ENCODE measurements around the gene ZBTB37. TPM values are rescaled to one million over a fixed set of nuclear protein-coding genes. Genes with fewer than 3 reads are reported as not detected.
A peak's percentile ranks its signal among the peaks of the same experiment; 100 is the strongest.

The ZBTB37 gene
- total and polyA plus RNA-seq, 9 of the 15 experiments (the other 6 are each of a cell fraction or from before 2014, with no cell fraction given): 1.3 to 13.9 (median 5.4) TPM

- TF ChIP-seq RBM39 (optimal IDR thresholded peaks at IDR 0.05; ENCODE audit: low read depth, low read length): peak; percentile 98
- TF ChIP-seq ZNF584 (CRISPR knock-in tag; IDR thresholded peaks at IDR 0.05; ENCODE audit: low read depth): no peak
- TF ChIP-seq CREB3L1 (IDR thresholded peaks at IDR 0.05; ENCODE audit: borderline replicate concordance, low read depth): peak; percentile 51; the same call in 1 of the 2 replicates
- TF ChIP-seq NCOA6 (IDR thresholded peaks at IDR 0.05): peak; percentile 61; the same call in 1 of the 2 replicates
- 0 out of 2 replicates have a peak, but pooled peaks have one; percentile 55 for TF ChIP-seq CHCHD3 (CRISPR knock-in tag; IDR thresholded peaks at IDR 0.05)
- TF ChIP-seq ZNF143 (CRISPR knock-in tag; IDR thresholded peaks at IDR 0.05): peak; percentile 53; the same call in 1 of the 2 replicates
- TF ChIP-seq ZNF639 (CRISPR knock-in tag; conservative IDR thresholded peaks at IDR 0.05 in 1 of 2, IDR thresholded peaks at IDR 0.05 in 1 of 2): no peak
- TF ChIP-seq MBD2 (IDR thresholded peaks at IDR 0.05; ENCODE audit: borderline replicate concordance, low read depth): peak; percentile 93
- TF ChIP-seq GABPA (tag; conservative IDR thresholded peaks at IDR 0.05; ENCODE audit: low read depth): 0 out of 2 replicates have a peak, but pooled peaks have one; percentile 57
- peak; percentile 87; the same call in 1 of the 2 replicates for TF ChIP-seq XRCC5 (IDR thresholded peaks at IDR 0.05; ENCODE audit: low read depth, low read length)
- TF ChIP-seq NBN (IDR thresholded peaks at IDR 0.05; ENCODE audit: low read depth): peak; percentile 100
- TF ChIP-seq CHAMP1 (IDR thresholded peaks at IDR 0.05): peak; percentile 63; the same call in 1 of the 2 replicates
- no peak for TF ChIP-seq ZNF197 (CRISPR knock-in tag; IDR thresholded peaks at IDR 0.05; ENCODE audit: low read depth)
- TF ChIP-seq THAP12 (CRISPR knock-in tag; IDR thresholded peaks at IDR 0.05): peak; percentile 95
- peak; percentile 93 for TF ChIP-seq GMEB1 (CRISPR knock-in tag; IDR thresholded peaks at IDR 0.05)
- TF ChIP-seq TEAD1 (CRISPR knock-in tag; IDR thresholded peaks at IDR 0.05): peak; percentile 48 to 80; a peak in 2 of 4 replicates
Observed at GRCh38 chr1:173867753-173868265, 371 bp upstream of the ZBTB37 start, which contains the start of gene GAS5 (continued).

Data from K562 (cell line).